ENCODE data around the gene RNF145.
"Not testable (repeated sequence)": the region's sequence is repeated elsewhere in the genome, so short reads cannot be mapped to it uniquely, and the experiment has no call there.

RNF145 gene

GRCh38 chr5:159241946-159242552 is 32.7 kb upstream of the RNF145 start:
- in situ Hi-C loops (cut with HindIII; ENCODE audit: low pct_ligation_motif_present, low sequenced_read_pairs): no loop called here

GRCh38 chr5:159240301-159240870 is 31.0 kb upstream of the RNF145 start:
- no peak overlapping the region for H3K4me3 ChIP-seq (ENCODE audit: low read depth, low read length)
- H3K27ac ChIP-seq: peak overlapping the region; percentile 12
- in situ Hi-C loops (cut with HindIII; ENCODE audit: low pct_ligation_motif_present, low sequenced_read_pairs): no loop called here
- no peaks in the 10 kb centered on the region for H3K27me3 ChIP-seq (replicated peaks)
- no peak for TF ChIP-seq CTCF (IDR thresholded peaks at IDR 0.05; ENCODE audit: low read depth, low read length, missing control alignments)
- no peaks in the 10 kb centered on the region for H3K36me3 ChIP-seq (replicated peaks)
- DNase-seq: peak; percentile 66

More at GRCh38 chr5:159241946-159242552, 32.7 kb upstream of the RNF145 start:
- no peaks in the 10 kb centered on the region for H3K36me3 ChIP-seq (replicated peaks)
- no peak for TF ChIP-seq CTCF (IDR thresholded peaks at IDR 0.05; ENCODE audit: low read depth, low read length, missing control alignments)
- no peak overlapping the region for H3K27ac ChIP-seq
- no peaks in the 10 kb centered on the region for H3K27me3 ChIP-seq (replicated peaks)
- no peak overlapping the region for H3K4me3 ChIP-seq (ENCODE audit: low read depth, low read length)
- DNase-seq: no peak

GRCh38 chr5:159235871-159236520 is 26.6 kb upstream of the RNF145 start:
- DNase-seq; H3K4me3 ChIP-seq (ENCODE audit: low read depth, low read length); H3K27ac ChIP-seq; H3K27me3 ChIP-seq (replicated peaks); in situ Hi-C loops (cut with HindIII; ENCODE audit: low pct_ligation_motif_present, low sequenced_read_pairs); H3K36me3 ChIP-seq (replicated peaks): not testable (repeated sequence)

DNA sequence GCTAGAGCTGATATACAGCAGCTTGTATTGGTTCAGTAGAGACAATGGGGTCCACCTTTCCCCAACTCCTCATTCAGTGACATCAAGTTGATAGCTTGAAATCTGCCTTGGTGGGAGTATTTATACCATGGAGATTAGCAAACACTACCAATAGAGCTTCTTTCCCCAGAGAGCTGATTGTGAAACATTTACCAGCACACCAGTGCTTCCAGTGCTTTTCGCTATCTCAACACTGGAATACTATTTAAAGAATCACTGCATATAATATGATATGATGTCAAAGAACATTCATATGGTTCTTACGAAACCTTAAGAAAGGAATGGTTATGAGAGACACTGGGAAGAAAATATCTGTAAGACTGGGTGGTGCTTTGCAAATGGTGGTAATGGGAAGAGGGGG is 21.8 kb upstream of the RNF145 start:
- H3K27me3 ChIP-seq (replicated peaks): no peaks in the 10 kb centered on the region
- in situ Hi-C loops (cut with HindIII; ENCODE audit: low pct_ligation_motif_present, low sequenced_read_pairs): no loop called here
- H3K27ac ChIP-seq: no peak overlapping the region
- no peaks in the 10 kb centered on the region for H3K36me3 ChIP-seq (replicated peaks)
- peak; percentile 14 for DNase-seq
- no peak overlapping the region for H3K4me3 ChIP-seq (ENCODE audit: low read depth, low read length)
- no peak for TF ChIP-seq CTCF (IDR thresholded peaks at IDR 0.05; ENCODE audit: low read depth, low read length, missing control alignments)

- Histone ChIP-seq H3K27ac (no peak overlapping the region), H3K27me3 (replicated peaks) (no peaks in the 10 kb centered on the region), H3K4me3 (ENCODE audit: low read depth, low read length) (no peak overlapping the region), H3K36me3 (replicated peaks) (no peaks in the 10 kb centered on the region)
- in situ Hi-C loops (cut with HindIII; ENCODE audit: low pct_ligation_motif_present, low sequenced_read_pairs): no loop called here
- no peak for DNase-seq
- TF ChIP-seq CTCF (IDR thresholded peaks at IDR 0.05; ENCODE audit: low read depth, low read length, missing control alignments): no peak
These were observed 21.3 kb upstream of the RNF145 start for GRCh38 chr5:159230657-159231056.

GRCh38 chr5:159228097-159228496 is 18.7 kb upstream of the RNF145 start:
- in situ Hi-C loops (cut with HindIII; ENCODE audit: low pct_ligation_motif_present, low sequenced_read_pairs); H3K4me3 ChIP-seq (ENCODE audit: low read depth, low read length); H3K36me3 ChIP-seq (replicated peaks); H3K27me3 ChIP-seq (replicated peaks); H3K27ac ChIP-seq: not testable (repeated sequence)
- peak; percentile 21 for DNase-seq
